ENCODE measurements around the gene HPSE. TPM values are rescaled to one million over a fixed set of nuclear protein-coding genes. Genes with fewer than 3 reads are reported as not detected.

The HPSE gene
- total and polyA plus RNA-seq, 2 of the 13 experiments (the other 11 are each of a cell fraction or from before 2014, with no cell fraction given): not detected

DNA sequence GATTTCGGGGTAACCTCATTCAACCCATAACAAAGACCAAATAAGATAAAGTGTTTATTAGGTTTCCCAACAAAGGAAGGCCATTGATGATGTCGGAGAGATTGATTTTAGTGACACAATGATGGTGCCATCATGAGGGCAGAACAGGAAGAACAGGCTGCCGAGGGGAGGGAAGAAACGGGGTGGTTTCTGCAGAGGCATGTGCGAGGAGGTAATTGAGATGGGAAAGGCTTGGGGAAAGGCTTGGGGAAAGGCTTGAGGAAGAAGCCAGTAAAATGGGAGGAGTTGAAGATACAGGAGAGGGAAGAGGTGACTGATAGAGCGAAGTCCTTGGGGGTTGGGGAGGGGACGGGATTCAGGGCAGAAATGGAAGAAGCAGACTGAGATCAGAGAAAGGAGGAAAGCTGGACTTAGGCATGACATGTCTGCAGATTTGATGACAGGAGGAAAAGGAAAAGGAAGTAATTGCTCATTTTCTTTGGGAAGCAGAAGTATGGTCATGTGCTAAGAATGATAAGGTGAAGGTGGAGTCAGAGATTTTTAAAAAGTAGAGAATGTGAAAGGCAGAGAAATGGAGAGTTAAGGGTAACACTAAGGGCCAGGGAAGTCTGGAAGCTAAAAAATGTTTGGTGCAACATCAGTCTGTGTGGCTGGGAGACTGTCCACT lies 6.0 kb downstream of the HPSE start:
- H3K9me3 ChIP-seq (ENCODE audit: low read length): no peaks in the 10 kb centered on the region
- H3K27me3 ChIP-seq (ENCODE audit: control insufficient read depth in 1 of 2, insufficient read depth in 2 of 2, low read length in 2 of 2): peaks cover 2 to 15% of the 10 kb centered on the region in 2 experiments
- TF ChIP-seq MYC (CRISPR knock-in tag; IDR thresholded peaks at IDR 0.05; ENCODE audit: borderline replicate concordance) (no peak), TAF1 (CRISPR knock-in tag; IDR thresholded peaks at IDR 0.05) (no peak), REXO4 (CRISPR knock-in tag; IDR thresholded peaks at IDR 0.05; ENCODE audit: borderline replicate concordance) (no peak), SRSF4 (IDR thresholded peaks at IDR 0.05; ENCODE audit: low read depth, low read length, poor library complexity, severe bottlenecking) (no peak), STAG1 (CRISPR knock-in tag; IDR thresholded peaks at IDR 0.05) (peak; percentile 48), SMC3 (IDR thresholded peaks at IDR 0.05; ENCODE audit: low read length) (peak; percentile 30; the same call in 1 of the 2 replicates)
- TF ChIP-seq, protein P1, sequence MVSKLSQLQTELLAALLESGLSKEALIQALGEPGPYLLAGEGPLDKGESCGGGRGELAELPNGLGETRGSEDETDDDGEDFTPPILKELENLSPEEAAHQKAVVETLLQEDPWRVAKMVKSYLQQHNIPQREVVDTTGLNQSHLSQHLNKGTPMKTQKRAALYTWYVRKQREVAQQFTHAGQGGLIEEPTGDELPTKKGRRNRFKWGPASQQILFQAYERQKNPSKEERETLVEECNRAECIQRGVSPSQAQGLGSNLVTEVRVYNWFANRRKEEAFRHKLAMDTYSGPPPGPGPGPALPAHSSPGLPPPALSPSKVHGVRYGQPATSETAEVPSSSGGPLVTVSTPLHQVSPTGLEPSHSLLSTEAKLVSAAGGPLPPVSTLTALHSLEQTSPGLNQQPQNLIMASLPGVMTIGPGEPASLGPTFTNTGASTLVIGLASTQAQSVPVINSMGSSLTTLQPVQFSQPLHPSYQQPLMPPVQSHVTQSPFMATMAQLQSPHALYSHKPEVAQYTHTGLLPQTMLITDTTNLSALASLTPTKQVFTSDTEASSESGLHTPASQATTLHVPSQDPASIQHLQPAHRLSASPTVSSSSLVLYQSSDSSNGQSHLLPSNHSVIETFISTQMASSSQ (IDR thresholded peaks at IDR 0.05; ENCODE audit: low read depth): no peak
- TF ChIP-seq, protein P1 (CRISPR knock-in tag; IDR thresholded peaks at IDR 0.05; ENCODE audit: borderline replicate concordance): no peak
- TF ChIP-seq, protein P2, sequence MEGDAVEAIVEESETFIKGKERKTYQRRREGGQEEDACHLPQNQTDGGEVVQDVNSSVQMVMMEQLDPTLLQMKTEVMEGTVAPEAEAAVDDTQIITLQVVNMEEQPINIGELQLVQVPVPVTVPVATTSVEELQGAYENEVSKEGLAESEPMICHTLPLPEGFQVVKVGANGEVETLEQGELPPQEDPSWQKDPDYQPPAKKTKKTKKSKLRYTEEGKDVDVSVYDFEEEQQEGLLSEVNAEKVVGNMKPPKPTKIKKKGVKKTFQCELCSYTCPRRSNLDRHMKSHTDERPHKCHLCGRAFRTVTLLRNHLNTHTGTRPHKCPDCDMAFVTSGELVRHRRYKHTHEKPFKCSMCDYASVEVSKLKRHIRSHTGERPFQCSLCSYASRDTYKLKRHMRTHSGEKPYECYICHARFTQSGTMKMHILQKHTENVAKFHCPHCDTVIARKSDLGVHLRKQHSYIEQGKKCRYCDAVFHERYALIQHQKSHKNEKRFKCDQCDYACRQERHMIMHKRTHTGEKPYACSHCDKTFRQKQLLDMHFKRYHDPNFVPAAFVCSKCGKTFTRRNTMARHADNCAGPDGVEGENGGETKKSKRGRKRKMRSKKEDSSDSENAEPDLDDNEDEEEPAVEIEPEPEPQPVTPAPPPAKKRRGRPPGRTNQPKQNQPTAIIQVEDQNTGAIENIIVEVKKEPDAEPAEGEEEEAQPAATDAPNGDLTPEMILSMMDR (CRISPR knock-in tag; IDR thresholded peaks at IDR 0.05): peak; percentile 44
- TF ChIP-seq, protein P3, sequence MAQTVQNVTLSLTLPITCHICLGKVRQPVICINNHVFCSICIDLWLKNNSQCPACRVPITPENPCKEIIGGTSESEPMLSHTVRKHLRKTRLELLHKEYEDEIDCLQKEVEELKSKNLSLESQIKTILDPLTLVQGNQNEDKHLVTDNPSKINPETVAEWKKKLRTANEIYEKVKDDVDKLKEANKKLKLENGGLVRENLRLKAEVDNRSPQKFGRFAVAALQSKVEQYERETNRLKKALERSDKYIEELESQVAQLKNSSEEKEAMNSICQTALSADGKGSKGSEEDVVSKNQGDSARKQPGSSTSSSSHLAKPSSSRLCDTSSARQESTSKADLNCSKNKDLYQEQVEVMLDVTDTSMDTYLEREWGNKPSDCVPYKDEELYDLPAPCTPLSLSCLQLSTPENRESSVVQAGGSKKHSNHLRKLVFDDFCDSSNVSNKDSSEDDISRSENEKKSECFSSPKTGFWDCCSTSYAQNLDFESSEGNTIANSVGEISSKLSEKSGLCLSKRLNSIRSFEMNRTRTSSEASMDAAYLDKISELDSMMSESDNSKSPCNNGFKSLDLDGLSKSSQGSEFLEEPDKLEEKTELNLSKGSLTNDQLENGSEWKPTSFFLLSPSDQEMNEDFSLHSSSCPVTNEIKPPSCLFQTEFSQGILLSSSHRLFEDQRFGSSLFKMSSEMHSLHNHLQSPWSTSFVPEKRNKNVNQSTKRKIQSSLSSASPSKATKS (CRISPR knock-in tag; IDR thresholded peaks at IDR 0.05): no peak
- WGBS (ENCODE audit: low lambda C conversion rate): 16% methylated on average over 7 of the region's 7 CpGs
- CTCF ChIA-PET (ENCODE audit: low intra/inter-chr PET ratio, low total read pairs): no interaction called here
- POLR2A ChIA-PET: no interaction called here
- intact Hi-C loops (cut with micrococcal nuclease; ENCODE audit: unreplicated experiment) (no loop called here), in situ Hi-C loops (cut with HindIII; ENCODE audit: extremely low pct_ligation_motif_present, low pct_unique_long_range_greater_than_20kb) (no loop called here)
- no peaks in the 10 kb centered on the region for H4K20me1 ChIP-seq (ENCODE audit: insufficient read depth, low read length)
- H3K36me3 ChIP-seq (replicated peaks in 1 of 2; ENCODE audit: control insufficient read depth in 1 of 2, insufficient read depth in 2 of 2, low read length in 2 of 2): no peaks in the 10 kb centered on the region
- no peak overlapping the region for H2AFZ ChIP-seq (ENCODE audit: low read length)
- H3K9ac ChIP-seq (ENCODE audit: insufficient read depth, low read depth, low read length): no peak overlapping the region
- ATAC-seq: peak; percentile 72; the same call in 2 of the 3 replicates
- no peak overlapping the region for H3K4me2 ChIP-seq (ENCODE audit: low read depth, low read length)
- no TSS peak for BruUV-seq (replicated peaks)
- no peak for DNase-seq (ENCODE audit: low spot score)
- FAIRE-seq: peak; percentile 8
- no peak overlapping the region for H3K27ac ChIP-seq (ENCODE audit: extremely low read length, insufficient read depth, low read length)
- no peaks in the 10 kb centered on the region for H3K79me2 ChIP-seq (ENCODE audit: insufficient read depth, low read length)
- peaks cover 3% of the 10 kb centered on the region for H3K4me1 ChIP-seq (ENCODE audit: insufficient read depth, low read length)
- H3K4me3 ChIP-seq (replicated peaks in 1 of 3; ENCODE audit: insufficient read depth in 1 of 3, low read depth in 2 of 3, low read length in 3 of 3): no peak overlapping the region

All from HepG2 (cell line).